Esophagus muscularis mucosa (tissue), 3 donors: Measurements from ENCODE around the gene AGL.

Experiments
- CTCF ChIP-seq, 3 experiments: fragments of 200-600 bp in 2 of 3; fragments of 450-650 bp in 1 of 3; sonication (generic) in 2 of 3; IDR thresholded peaks; one replicate each; pipeline ENCODE4 v1.5.1; 2017 to 2019; ENCODE audit warnings: antibody characterized with exemption in 3 of 3, mild to moderate bottlenecking in 2 of 3, moderate library complexity in 1 of 3
- POLR2A ChIP-seq: fragments of 450-650 bp; IDR thresholded peaks from one replicate; pipeline ENCODE4 v1.6.1; 2017; ENCODE audit warnings: antibody characterized with exemption, moderate library complexity, mild to moderate bottlenecking, low read depth
- POLR2AphosphoS5 ChIP-seq, 2 donors: sonication (generic); formaldehyde crosslinking; IDR thresholded peaks; one replicate each; pipeline ENCODE4 v1.6.1; 2017; ENCODE audit warnings: antibody characterized with exemption in 2 of 2

- no peak for TF ChIP-seq CTCF (IDR thresholded peaks at IDR 0.05)
- no peak for TF ChIP-seq POLR2A
- TF ChIP-seq POLR2AphosphoS5 (IDR thresholded peaks at IDR 0.05): no peak
Measured at GRCh38 chr1:99806882-99807281, 43.3 kb upstream of the AGL start.
